ENCODE results near the gene SFMBT2.

The SFMBT2 gene

GRCh38 chr10:7425691-7426090 is 14.9 kb upstream of the SFMBT2 start:
- H3K4me3 ChIP-seq (replicated peaks; ENCODE audit: low read depth, low read length), result no peak overlapping the region
- no peak for DNase-seq (ENCODE audit: low read depth)
- no peak for TF ChIP-seq CTCF (IDR thresholded peaks at IDR 0.05; ENCODE audit: low read length, missing control alignments)

GRCh38 chr10:7424919-7425318 is 14.1 kb upstream of the SFMBT2 start:
- DNase-seq (ENCODE audit: low read depth), result no peak
- no peak overlapping the region for H3K4me3 ChIP-seq (replicated peaks; ENCODE audit: low read depth, low read length)
- TF ChIP-seq CTCF (IDR thresholded peaks at IDR 0.05; ENCODE audit: low read length, missing control alignments), result no peak

- no peak for TF ChIP-seq CTCF (IDR thresholded peaks at IDR 0.05; ENCODE audit: low read length, missing control alignments)
- DNase-seq (ENCODE audit: low read depth), result no peak
- no peak overlapping the region for H3K4me3 ChIP-seq (replicated peaks; ENCODE audit: low read depth, low read length)
Measured at GRCh38 chr10:7424315-7424714, 13.5 kb upstream of the SFMBT2 start.

GRCh38 chr10:7423521-7423920 is 12.7 kb upstream of the SFMBT2 start:
- H3K4me3 ChIP-seq (replicated peaks; ENCODE audit: low read depth, low read length), result no peak overlapping the region
- no peak for DNase-seq (ENCODE audit: low read depth)
- no peak for TF ChIP-seq CTCF (IDR thresholded peaks at IDR 0.05; ENCODE audit: low read length, missing control alignments)

GRCh38 chr10:7421526-7421925 is 10.7 kb upstream of the SFMBT2 start:
- TF ChIP-seq CTCF (IDR thresholded peaks at IDR 0.05; ENCODE audit: low read length, missing control alignments), result no peak
- H3K4me3 ChIP-seq (replicated peaks; ENCODE audit: low read depth, low read length), result no peak overlapping the region
- no peak for DNase-seq (ENCODE audit: low read depth)

GRCh38 chr10:7419998-7420397 is 9.2 kb upstream of the SFMBT2 start:
- DNase-seq (ENCODE audit: low read depth), result no peak
- TF ChIP-seq CTCF (IDR thresholded peaks at IDR 0.05; ENCODE audit: low read length, missing control alignments), result no peak
- no peak overlapping the region for H3K4me3 ChIP-seq (replicated peaks; ENCODE audit: low read depth, low read length)

- H3K4me3 ChIP-seq (replicated peaks; ENCODE audit: low read depth, low read length), result no peak overlapping the region
- DNase-seq (ENCODE audit: low read depth), result no peak
- no peak for TF ChIP-seq CTCF (IDR thresholded peaks at IDR 0.05; ENCODE audit: low read length, missing control alignments)
Measured at GRCh38 chr10:7417807-7418206, 7.0 kb upstream of the SFMBT2 start.

Data from fibroblast of pulmonary artery (primary cell).